DMS79 (cell line): ENCODE results near the gene PIR.

Source experiments
- DNase-seq: peaks from one replicate; lab custom pipeline; 2025; lab: John Stamatoyannopoulos, UW

PIR gene

DNA sequence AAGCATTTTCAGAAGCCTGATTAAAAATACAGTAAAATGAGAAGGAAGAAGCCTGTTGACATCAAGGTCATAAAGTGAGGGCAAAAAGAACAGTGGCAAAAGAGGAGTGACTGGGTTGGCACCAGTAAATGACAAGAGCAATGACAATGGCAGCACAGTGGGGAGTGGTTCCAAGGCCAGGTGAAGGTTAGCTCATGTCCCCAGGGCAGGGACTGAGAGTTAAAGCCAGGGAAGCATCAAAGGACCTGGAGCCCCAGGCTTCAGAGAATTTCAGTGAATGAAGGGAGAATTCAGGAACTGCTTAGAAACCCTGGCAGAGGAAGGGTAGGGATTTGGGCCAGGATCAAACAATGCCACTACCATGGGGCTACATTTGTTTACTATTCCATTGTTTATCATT, 149.0 kb downstream of the PIR start:
- DNase-seq: no peak

DNA sequence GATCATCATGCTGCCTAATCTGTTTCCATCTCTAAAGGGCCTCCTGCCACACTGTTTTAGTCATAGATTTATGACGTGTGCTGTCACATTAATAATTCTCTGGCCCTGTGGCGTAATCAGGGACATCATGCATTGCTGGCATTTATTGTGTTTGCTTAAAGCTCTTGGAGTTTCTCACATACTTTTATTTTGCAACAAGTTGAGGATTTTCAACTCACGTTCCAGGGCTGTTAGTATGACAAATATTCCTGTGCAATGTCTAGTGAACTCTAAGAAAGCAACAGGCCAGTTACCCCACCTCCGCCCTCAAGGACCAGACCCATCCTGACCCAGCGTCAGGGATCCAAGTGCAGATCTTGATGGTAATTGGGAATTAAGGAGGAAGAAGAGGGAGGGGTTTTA, 150.1 kb downstream of the PIR start:
- DNase-seq: no peak

DNA sequence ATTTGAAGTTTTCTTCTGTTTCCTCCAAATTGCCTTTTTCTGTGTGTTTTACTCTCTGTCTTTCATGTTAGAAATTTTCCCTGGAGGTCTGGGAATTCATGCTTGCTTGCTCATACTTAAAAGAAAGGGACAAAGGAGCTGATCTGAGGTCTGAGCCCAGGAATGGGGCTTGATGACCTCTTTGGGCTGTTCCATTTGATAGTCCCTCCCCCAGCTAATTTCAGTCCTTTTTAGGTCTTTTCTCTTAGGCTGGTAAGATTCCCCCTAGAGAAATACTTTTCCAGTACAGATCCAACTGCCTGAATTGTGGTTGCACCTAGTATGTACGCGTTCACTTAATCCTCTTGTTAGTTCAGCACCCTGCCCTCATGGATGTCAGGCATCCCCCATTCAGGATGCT, 152.3 kb downstream of the PIR start:
- DNase-seq: no peak

DNA sequence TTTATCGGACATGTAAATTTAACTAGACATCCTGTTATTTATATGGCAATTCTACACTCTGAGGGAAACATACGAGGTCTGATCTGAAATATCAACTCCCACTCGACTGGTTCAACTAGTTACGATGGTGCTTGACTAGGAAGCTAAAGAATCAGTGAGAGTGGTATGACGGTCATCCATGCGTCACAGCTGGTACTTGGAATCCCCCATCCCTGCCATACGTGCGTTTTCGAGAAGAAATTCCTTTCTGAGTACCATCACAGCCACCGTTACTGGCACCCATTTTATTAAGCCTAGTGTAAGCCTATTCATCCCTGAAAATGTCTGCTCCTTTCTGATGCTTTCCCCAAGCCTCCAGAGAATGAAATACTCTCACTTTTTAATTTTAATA, 157.1 kb downstream of the PIR start:
- DNase-seq: peak; percentile 40

DNA sequence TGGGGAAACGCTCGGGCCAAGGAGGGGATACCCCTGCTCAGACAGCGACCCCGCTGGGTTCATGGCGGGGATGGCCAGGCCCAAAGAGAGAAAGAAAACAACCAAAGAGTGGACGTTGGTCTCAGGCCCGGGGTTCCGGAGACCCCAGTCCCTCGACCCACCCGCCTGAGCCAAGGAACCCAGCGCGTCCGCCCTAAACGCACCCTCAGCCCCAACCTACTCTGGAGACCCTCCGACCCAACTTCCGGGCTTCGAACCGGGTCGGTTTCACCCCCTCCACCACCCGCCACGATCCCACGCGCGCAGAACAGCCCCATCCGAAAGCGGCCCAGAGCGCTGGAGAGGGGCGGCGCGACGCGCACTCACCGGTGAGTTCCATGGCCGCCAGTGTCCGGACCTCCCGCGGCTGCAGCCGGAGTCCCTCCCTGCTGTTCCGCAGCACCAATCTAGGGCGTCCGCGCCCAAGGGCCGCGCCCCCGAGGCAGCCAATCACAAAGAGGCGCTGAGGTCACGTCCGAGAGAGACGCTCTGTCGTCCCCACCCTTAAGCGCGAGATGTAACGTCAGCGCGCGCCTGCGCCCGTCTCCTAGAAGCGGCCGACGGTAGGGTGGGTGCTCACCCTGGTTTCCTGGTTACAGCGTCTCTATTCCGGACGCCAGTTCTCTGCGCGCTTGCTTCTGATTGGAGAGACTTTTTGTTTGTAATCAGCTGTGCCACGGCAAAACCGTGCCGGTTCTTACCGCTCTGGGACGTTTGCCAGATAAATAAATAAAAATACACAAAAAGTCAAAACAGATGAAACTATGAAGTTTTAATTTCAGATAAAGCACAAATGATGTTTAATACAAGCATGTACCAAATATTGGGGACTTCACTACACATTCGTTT, 157.8 kb downstream of the PIR start, which contains the start of gene PIGA:
Gene PIGA (minus strand): TSS at position 389 of the 888 bp plus-strand sequence. CDS start 3,593 bp downstream, outside the sequence.
- peak; percentile 72 for DNase-seq
